NCI-H748 (cell line): ENCODE measurements around the gene ZNF414.

Experiments
- DNase-seq: peaks from one replicate; lab custom pipeline; 2025; ENCODE audit not compliant: unreplicated experiment; lab: John Stamatoyannopoulos, UW

ZNF414 gene

GRCh38 chr19:8491574-8491973 lies 22.4 kb downstream of the ZNF414 start:
- no peak for DNase-seq

GRCh38 chr19:8490873-8491272 lies 23.1 kb downstream of the ZNF414 start:
- no peak for DNase-seq

- no peak for DNase-seq
These were observed 23.6 kb downstream of the ZNF414 start for GRCh38 chr19:8490395-8490760.

- no peak for DNase-seq
These were observed 24.2 kb downstream of the ZNF414 start for GRCh38 chr19:8489561-8490394.

- DNase-seq, result no peak
These were observed 25.6 kb downstream of the ZNF414 start for GRCh38 chr19:8488365-8488764.

GRCh38 chr19:8487137-8487851 lies 26.7 kb downstream of the ZNF414 start:
- no peak for DNase-seq

- no peak for DNase-seq
These were observed 27.3 kb downstream of the ZNF414 start for GRCh38 chr19:8486661-8487136.

- no peak for DNase-seq
These were observed 28.2 kb downstream of the ZNF414 start for GRCh38 chr19:8485561-8486371.

- no peak for DNase-seq
These were observed 29.6 kb downstream of the ZNF414 start for GRCh38 chr19:8484331-8484894.

GRCh38 chr19:8483165-8483564 lies 30.8 kb downstream of the ZNF414 start:
- DNase-seq, result no peak

- no peak for DNase-seq
These were observed 31.3 kb downstream of the ZNF414 start for GRCh38 chr19:8482696-8483095.

GRCh38 chr19:8481616-8482015 lies 32.4 kb downstream of the ZNF414 start:
- no peak for DNase-seq

GRCh38 chr19:8481201-8481600 lies 32.8 kb downstream of the ZNF414 start:
- DNase-seq, result no peak

GRCh38 chr19:8478598-8478997 lies 35.4 kb downstream of the ZNF414 start:
- DNase-seq, result no peak

- no peak for DNase-seq
These were observed 36.1 kb downstream of the ZNF414 start for GRCh38 chr19:8477889-8478288.

- DNase-seq, result no peak
These were observed 37.4 kb downstream of the ZNF414 start for GRCh38 chr19:8476524-8476923.

- no peak for DNase-seq
These were observed 39.0 kb downstream of the ZNF414 start for GRCh38 chr19:8475005-8475404.

- no peak for DNase-seq
These were observed 40.1 kb downstream of the ZNF414 start for GRCh38 chr19:8473648-8474476.

- DNase-seq, result no peak
These were observed 44.2 kb downstream of the ZNF414 start for GRCh38 chr19:8469613-8470368.
